ENCODE measurements around the gene APPL2.

Gene APPL2

GRCh38 chr12:105235732-105236476, at the start of gene APPL2:
Gene APPL2 (minus strand): TSS chr12:105236174. CDS start chr12:105236012, 162 bp downstream.
- DNase-seq (ENCODE audit: low read depth, low spot score), result peak; percentile 45

GRCh38 chr12:105285378-105285777, 49.4 kb upstream of the APPL2 start:
- DNase-seq (ENCODE audit: low read depth, low spot score), result no peak

GRCh38 chr12:105281694-105282049, 45.7 kb upstream of the APPL2 start:
- DNase-seq (ENCODE audit: low read depth, low spot score), result no peak

- no peak for DNase-seq (ENCODE audit: low read depth, low spot score)
These were observed 45.2 kb upstream of the APPL2 start for GRCh38 chr12:105280966-105281693.

- no peak for DNase-seq (ENCODE audit: low read depth, low spot score)
These were observed 43.6 kb upstream of the APPL2 start for GRCh38 chr12:105279460-105280056.

GRCh38 chr12:105278043-105278697, 42.2 kb upstream of the APPL2 start:
- no peak for DNase-seq (ENCODE audit: low read depth, low spot score)

- no peak for DNase-seq (ENCODE audit: low read depth, low spot score)
These were observed 40.2 kb upstream of the APPL2 start for GRCh38 chr12:105275997-105276733.

- no peak for DNase-seq (ENCODE audit: low read depth, low spot score)
These were observed 38.6 kb upstream of the APPL2 start for GRCh38 chr12:105274571-105274970.

- no peak for DNase-seq (ENCODE audit: low read depth, low spot score)
These were observed 37.6 kb upstream of the APPL2 start for GRCh38 chr12:105273601-105274000.

- no peak for DNase-seq (ENCODE audit: low read depth, low spot score)
These were observed 36.9 kb upstream of the APPL2 start for GRCh38 chr12:105272814-105273416.

- no peak for DNase-seq (ENCODE audit: low read depth, low spot score)
These were observed 36.2 kb upstream of the APPL2 start for GRCh38 chr12:105272152-105272551.

GRCh38 chr12:105271364-105271763, 35.4 kb upstream of the APPL2 start:
- DNase-seq (ENCODE audit: low read depth, low spot score), result no peak

- no peak for DNase-seq (ENCODE audit: low read depth, low spot score)
These were observed 34.8 kb upstream of the APPL2 start for GRCh38 chr12:105270671-105271255.

GRCh38 chr12:105267711-105268110, 31.7 kb upstream of the APPL2 start:
- no peak for DNase-seq (ENCODE audit: low read depth, low spot score)

- DNase-seq (ENCODE audit: low read depth, low spot score), result no peak
These were observed 28.8 kb upstream of the APPL2 start for GRCh38 chr12:105264771-105265170.

- DNase-seq (ENCODE audit: low read depth, low spot score), result no peak
These were observed 26.6 kb upstream of the APPL2 start for GRCh38 chr12:105262461-105263184.

- DNase-seq (ENCODE audit: low read depth, low spot score), result no peak
These were observed 25.0 kb upstream of the APPL2 start for GRCh38 chr12:105261010-105261409.

- no peak for DNase-seq (ENCODE audit: low read depth, low spot score)
These were observed 23.3 kb upstream of the APPL2 start for GRCh38 chr12:105259226-105259625.

GRCh38 chr12:105257321-105257728, 21.4 kb upstream of the APPL2 start:
- no peak for DNase-seq (ENCODE audit: low read depth, low spot score)

- DNase-seq (ENCODE audit: low read depth, low spot score), result no peak
These were observed 20.9 kb upstream of the APPL2 start for GRCh38 chr12:105256921-105257320.

All from iPS DF 19.7 (cell line).